Nephron progenitor cell (in vitro differentiated cells): ENCODE data around the gene ASIC2.

Experiments
- DNase-seq: peaks from one replicate; pipeline ENCODE4 v3.0.0; 2021
- H3K27ac Mint-ChIP-seq: 2 replicates; pipeline ENCODE4 v1.8.0; 2021; ENCODE audit warnings: mild to moderate bottlenecking, moderate library complexity, mixed read lengths
- H3K27me3 Mint-ChIP-seq: 2 replicates; pipeline ENCODE4 v1.8.0; 2021; ENCODE audit warnings: mild to moderate bottlenecking, low read depth, mixed read lengths; ENCODE audit not compliant: poor library complexity
- H3K36me3 Mint-ChIP-seq: 2 replicates; pipeline ENCODE4 v1.8.0; 2021; ENCODE audit warnings: low read depth, mixed read lengths
- H3K4me1 Mint-ChIP-seq: 2 replicates; pipeline ENCODE4 v1.8.0; 2021; ENCODE audit warnings: mixed read lengths
- H3K4me3 Mint-ChIP-seq: 2 replicates; pipeline ENCODE4 v1.8.0; 2021; ENCODE audit warnings: mild to moderate bottlenecking, moderate library complexity, mixed read lengths
- H3K9me3 Mint-ChIP-seq: 2 replicates; pipeline ENCODE4 v1.8.0; 2021; ENCODE audit warnings: mild to moderate bottlenecking, moderate library complexity, mixed read lengths
- TF ChIP-seq, protein P1 (sequence below): fragments of 200-600 bp; sonication (generic); IDR thresholded peaks from 2 replicates; pipeline ENCODE4 v1.5.0; 2021; ENCODE audit warnings: antibody characterized with exemption

Gene ASIC2

GRCh38 chr17:33057564-33057963, 235.5 kb downstream of the ASIC2 start:
- no peak overlapping the region for H3K4me3 Mint-ChIP-seq
- H3K27ac Mint-ChIP-seq = no peak overlapping the region
- no peaks in the 10 kb centered on the region for H3K36me3 Mint-ChIP-seq
- no peak for DNase-seq
- TF ChIP-seq, protein P1, sequence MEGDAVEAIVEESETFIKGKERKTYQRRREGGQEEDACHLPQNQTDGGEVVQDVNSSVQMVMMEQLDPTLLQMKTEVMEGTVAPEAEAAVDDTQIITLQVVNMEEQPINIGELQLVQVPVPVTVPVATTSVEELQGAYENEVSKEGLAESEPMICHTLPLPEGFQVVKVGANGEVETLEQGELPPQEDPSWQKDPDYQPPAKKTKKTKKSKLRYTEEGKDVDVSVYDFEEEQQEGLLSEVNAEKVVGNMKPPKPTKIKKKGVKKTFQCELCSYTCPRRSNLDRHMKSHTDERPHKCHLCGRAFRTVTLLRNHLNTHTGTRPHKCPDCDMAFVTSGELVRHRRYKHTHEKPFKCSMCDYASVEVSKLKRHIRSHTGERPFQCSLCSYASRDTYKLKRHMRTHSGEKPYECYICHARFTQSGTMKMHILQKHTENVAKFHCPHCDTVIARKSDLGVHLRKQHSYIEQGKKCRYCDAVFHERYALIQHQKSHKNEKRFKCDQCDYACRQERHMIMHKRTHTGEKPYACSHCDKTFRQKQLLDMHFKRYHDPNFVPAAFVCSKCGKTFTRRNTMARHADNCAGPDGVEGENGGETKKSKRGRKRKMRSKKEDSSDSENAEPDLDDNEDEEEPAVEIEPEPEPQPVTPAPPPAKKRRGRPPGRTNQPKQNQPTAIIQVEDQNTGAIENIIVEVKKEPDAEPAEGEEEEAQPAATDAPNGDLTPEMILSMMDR = no peak
- peaks cover 16% of the 10 kb centered on the region for H3K9me3 Mint-ChIP-seq
- H3K4me1 Mint-ChIP-seq = peaks cover 9% of the 10 kb centered on the region
- no peaks in the 10 kb centered on the region for H3K27me3 Mint-ChIP-seq

DNA sequence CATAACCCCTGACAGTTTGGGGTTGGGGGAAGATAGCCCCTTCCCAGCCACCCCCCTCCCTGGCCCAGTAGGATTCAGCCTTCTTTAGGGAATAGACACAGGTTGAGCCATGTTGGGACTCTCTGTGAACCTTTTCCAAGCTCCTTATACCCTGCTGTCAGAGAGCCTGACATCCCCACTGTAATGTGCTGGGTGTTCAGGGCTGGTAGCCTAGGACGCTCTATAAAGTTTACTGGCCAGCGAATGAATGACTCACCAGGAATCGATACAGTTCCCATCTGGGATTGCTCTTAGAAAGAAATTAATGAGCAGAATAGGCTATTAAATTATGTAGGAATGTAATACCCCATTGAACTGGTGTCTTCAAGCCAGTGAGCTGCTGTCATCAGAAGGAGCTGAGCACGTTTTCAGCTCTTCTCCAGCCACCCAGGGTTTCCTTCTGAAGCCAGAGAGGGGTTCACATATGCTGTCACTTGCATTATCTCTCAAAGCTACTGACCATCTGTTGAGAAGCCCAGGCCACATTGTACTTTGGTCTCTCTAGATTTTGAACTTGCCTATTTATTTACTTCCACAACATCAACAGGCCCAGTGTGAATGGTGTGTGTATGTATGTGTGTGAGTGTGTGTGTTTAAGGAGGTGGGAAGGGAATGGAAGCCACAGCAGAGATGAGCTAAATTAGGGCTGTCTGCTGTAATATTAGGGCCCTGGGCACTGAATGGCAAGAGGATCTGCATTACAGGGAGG, 236.5 kb downstream of the ASIC2 start:
- no peaks in the 10 kb centered on the region for H3K36me3 Mint-ChIP-seq
- no peak overlapping the region for H3K4me3 Mint-ChIP-seq
- no peak overlapping the region for H3K27ac Mint-ChIP-seq
- TF ChIP-seq, protein P1 = no peak
- no peak for DNase-seq
- H3K27me3 Mint-ChIP-seq = no peaks in the 10 kb centered on the region
- peaks cover 9% of the 10 kb centered on the region for H3K4me1 Mint-ChIP-seq
- H3K9me3 Mint-ChIP-seq = peaks cover 16% of the 10 kb centered on the region

GRCh38 chr17:33055746-33056145, 237.3 kb downstream of the ASIC2 start:
- TF ChIP-seq, protein P1 = no peak
- peaks cover 12% of the 10 kb centered on the region for H3K9me3 Mint-ChIP-seq

GRCh38 chr17:33055171-33055611, 237.9 kb downstream of the ASIC2 start:
- Mint-ChIP-seq H3K9me3 (peaks cover 6% of the 10 kb centered on the region), H3K4me3 (no peak overlapping the region), H3K36me3 (no peaks in the 10 kb centered on the region), H3K4me1 (peaks cover 9% of the 10 kb centered on the region), H3K27ac (peak overlapping the region; percentile 15), H3K27me3 (no peaks in the 10 kb centered on the region)
- TF ChIP-seq, protein P1 = no peak
- DNase-seq = no peak

More at GRCh38 chr17:33055746-33056145, 237.3 kb downstream of the ASIC2 start:
- no peak for DNase-seq
- H3K27ac Mint-ChIP-seq = no peak overlapping the region
- no peaks in the 10 kb centered on the region for H3K36me3 Mint-ChIP-seq
- no peaks in the 10 kb centered on the region for H3K27me3 Mint-ChIP-seq
- peaks cover 9% of the 10 kb centered on the region for H3K4me1 Mint-ChIP-seq
- no peak overlapping the region for H3K4me3 Mint-ChIP-seq

DNA sequence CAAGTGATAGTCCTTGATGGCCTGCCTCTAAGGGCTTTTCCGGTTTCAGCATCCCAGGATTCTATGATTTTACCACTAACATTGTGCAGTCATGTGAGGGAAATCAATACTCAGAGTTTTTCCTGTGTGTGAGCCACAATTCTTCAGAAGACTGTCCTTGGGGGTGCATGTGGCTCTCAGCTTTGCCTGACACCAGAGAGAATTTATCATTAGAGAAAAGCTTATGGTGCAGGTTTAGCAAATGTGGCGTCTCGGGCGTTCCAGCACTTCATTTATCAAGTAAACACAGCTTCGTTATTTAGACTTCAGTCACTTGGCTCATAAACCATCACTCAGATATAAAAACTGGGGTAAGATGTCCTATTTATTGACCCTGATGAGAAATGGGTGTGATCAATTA, 238.7 kb downstream of the ASIC2 start:
- TF ChIP-seq, protein P1 = no peak
- Mint-ChIP-seq H3K9me3 (no peaks in the 10 kb centered on the region), H3K27ac (no peak overlapping the region), H3K4me3 (no peak overlapping the region), H3K27me3 (no peaks in the 10 kb centered on the region), H3K4me1 (peaks cover 9% of the 10 kb centered on the region), H3K36me3 (no peaks in the 10 kb centered on the region)
- no peak for DNase-seq

DNA sequence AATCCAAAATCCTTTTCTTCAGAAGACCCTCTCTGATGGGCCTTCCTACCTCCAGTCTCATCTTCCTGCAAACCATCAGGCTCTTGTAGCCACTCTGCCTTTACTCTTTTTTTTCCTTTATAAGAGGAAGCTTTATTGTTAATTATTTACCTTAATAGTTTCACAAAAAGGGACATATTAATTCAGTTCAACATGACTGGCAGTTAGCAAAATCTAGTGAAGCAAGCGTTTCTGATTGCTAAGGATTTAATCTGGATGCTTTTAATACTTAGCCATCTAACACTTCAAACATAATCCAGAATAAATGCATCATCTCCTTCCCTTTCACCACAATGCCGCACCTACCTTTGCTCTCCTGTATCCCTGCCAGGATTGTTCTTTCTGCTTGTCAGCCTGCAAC, 239.4 kb downstream of the ASIC2 start:
- TF ChIP-seq, protein P1 = no peak
- no peak for DNase-seq
- Mint-ChIP-seq H3K27ac (no peak overlapping the region), H3K9me3 (no peaks in the 10 kb centered on the region), H3K27me3 (no peaks in the 10 kb centered on the region), H3K4me1 (peaks cover 9% of the 10 kb centered on the region), H3K4me3 (no peak overlapping the region), H3K36me3 (no peaks in the 10 kb centered on the region)
